OCI-LY3 (cell line): ENCODE results near the gene CFAP46.

ENCODE experiments used
- CTCF ChIP-seq: fragments of 200-600, 300-600 bp; sonication (generic); IDR thresholded peaks from 2 replicates; pipeline ENCODE4 v1.5.1; 2014; ENCODE audit warnings: antibody characterized with exemption, low read length, low read depth
- EZH2phosphoT487 ChIP-seq: fragments of 200-600 bp; shearing (Covaris generic); IDR thresholded peaks from 2 replicates; pipeline ENCODE4 v1.6.1; 2018; ENCODE audit warnings: antibody characterized with exemption, mixed run types, low read depth

GRCh38 chr10:132925614-132926013, 16.8 kb downstream of the CFAP46 start:
- TF ChIP-seq CTCF = no peak
- no peak for TF ChIP-seq EZH2phosphoT487
